SU-DHL-6 (cell line): Measurements from ENCODE around the gene FLOT2.

Experiments
- H2AFZ ChIP-seq: fragments of 200-600 bp; sonication (generic); 2 replicates; pipeline ENCODE4 v1.6.1; 2014; ENCODE audit warnings: low read depth, mild to moderate bottlenecking, moderate library complexity, mixed read lengths, antibody characterized with exemption, low read length; ENCODE audit not compliant: severe bottlenecking
- H3F3A ChIP-seq: fragments of 200-600 bp; shearing (Covaris generic); 2 replicates; pipeline ENCODE4 v1.6.0; 2016; ENCODE audit warnings: antibody characterized with exemption, mild to moderate bottlenecking; ENCODE audit not compliant: insufficient read depth
- H3K27ac ChIP-seq: fragments of 200-600 bp; sonication (generic); 2 replicates; pipeline ENCODE4 v1.5.1; 2016; ENCODE audit warnings: low read depth, mild to moderate bottlenecking, low read length, moderate library complexity, mixed read lengths
- H3K27me3 ChIP-seq: fragments of 200-600 bp; sonication (generic), shearing (Covaris generic); 2 replicates; pipeline ENCODE4 v1.6.0; 2014; ENCODE audit warnings: mild to moderate bottlenecking, low read length
- H3K36me3 ChIP-seq: fragments of 200-600 bp; sonication (generic); 2 replicates; pipeline ENCODE4 v1.6.1; 2014; ENCODE audit warnings: mild to moderate bottlenecking, low read length, mixed read lengths
- H3K4me2 ChIP-seq: fragments of 300-600, 200-600 bp; shearing (Covaris generic), sonication (generic); 2 replicates; pipeline ENCODE4 v1.6.0; 2014; ENCODE audit warnings: low read length, low read depth, mild to moderate bottlenecking; ENCODE audit not compliant: poor library complexity, severe bottlenecking
- H3K4me3 ChIP-seq: fragments of 200-600 bp; sonication (generic); 2 replicates; pipeline ENCODE4 v1.5.1; 2014; ENCODE audit warnings: antibody characterized with exemption, low read length, mild to moderate bottlenecking, mixed read lengths; ENCODE audit not compliant: insufficient read depth, poor library complexity, severe bottlenecking
- H3K79me2 ChIP-seq: fragments of 200-600 bp; sonication (generic); 2 replicates; pipeline ENCODE4 v1.6.1; 2014; ENCODE audit warnings: mild to moderate bottlenecking, low read length, moderate library complexity; ENCODE audit not compliant: insufficient read depth
- H3K9ac ChIP-seq: fragments of 200-600 bp; sonication (generic); 2 replicates; pipeline ENCODE4 v1.7.0; 2014; ENCODE audit warnings: mild to moderate bottlenecking, low read length
- H3K9me2 ChIP-seq: fragments of 200-600 bp; sonication (generic); replicated peaks from 2 replicates; pipeline ENCODE4 v1.6.1; 2014; ENCODE audit warnings: low read length; ENCODE audit not compliant: insufficient read depth
- H3K9me3 ChIP-seq: fragments of 200-600 bp; sonication (generic); 2 replicates; pipeline ENCODE4 v1.6.1; 2014; ENCODE audit warnings: low read length, mixed read lengths; ENCODE audit not compliant: insufficient read depth
- H4K20me1 ChIP-seq: fragments of 200-600 bp; sonication (generic); 2 replicates; pipeline ENCODE4 v1.6.1; 2014; ENCODE audit warnings: low read depth, mild to moderate bottlenecking, antibody characterized with exemption, low read length, moderate library complexity, mixed read lengths
- EZH2phosphoT487 ChIP-seq: fragments of 200-600 bp; sonication (generic), shearing (Covaris generic); conservative IDR thresholded peaks from 2 replicates; pipeline ENCODE4 v1.6.1; 2018; ENCODE audit warnings: mild to moderate bottlenecking, antibody characterized with exemption, low read length, moderate library complexity, mixed read lengths
- TF ChIP-seq, protein P1 (sequence below): fragments of 200-600 bp; sonication (generic); IDR thresholded peaks from one replicate; pipeline ENCODE4 v1.5.1; 2017; ENCODE audit warnings: antibody characterized with exemption, mild to moderate bottlenecking, low read length, moderate library complexity; ENCODE audit not compliant: insufficient read depth, poor library complexity, severe bottlenecking

FLOT2 gene

GRCh38 chr17:28875848-28876550 lies 21.5 kb downstream of the FLOT2 start:
- Histone ChIP-seq H3K27me3 (no peaks in the 10 kb centered on the region), H3K27ac (no peak overlapping the region), H2AFZ (no peak overlapping the region), H3K9ac (no peak overlapping the region), H3K36me3 (0 out of 2 replicates have a peak, but pooled peaks cover 4% of the 10 kb centered on the region), H3K9me3 (no peaks in the 10 kb centered on the region), H3K79me2 (no peaks in the 10 kb centered on the region), H3K9me2 (no peaks in the 10 kb centered on the region), H3K4me2 (no peak overlapping the region), H4K20me1 (no peaks in the 10 kb centered on the region), H3F3A (no peaks in the 10 kb centered on the region), H3K4me3 (no peak overlapping the region)
- TF ChIP-seq, protein P1, sequence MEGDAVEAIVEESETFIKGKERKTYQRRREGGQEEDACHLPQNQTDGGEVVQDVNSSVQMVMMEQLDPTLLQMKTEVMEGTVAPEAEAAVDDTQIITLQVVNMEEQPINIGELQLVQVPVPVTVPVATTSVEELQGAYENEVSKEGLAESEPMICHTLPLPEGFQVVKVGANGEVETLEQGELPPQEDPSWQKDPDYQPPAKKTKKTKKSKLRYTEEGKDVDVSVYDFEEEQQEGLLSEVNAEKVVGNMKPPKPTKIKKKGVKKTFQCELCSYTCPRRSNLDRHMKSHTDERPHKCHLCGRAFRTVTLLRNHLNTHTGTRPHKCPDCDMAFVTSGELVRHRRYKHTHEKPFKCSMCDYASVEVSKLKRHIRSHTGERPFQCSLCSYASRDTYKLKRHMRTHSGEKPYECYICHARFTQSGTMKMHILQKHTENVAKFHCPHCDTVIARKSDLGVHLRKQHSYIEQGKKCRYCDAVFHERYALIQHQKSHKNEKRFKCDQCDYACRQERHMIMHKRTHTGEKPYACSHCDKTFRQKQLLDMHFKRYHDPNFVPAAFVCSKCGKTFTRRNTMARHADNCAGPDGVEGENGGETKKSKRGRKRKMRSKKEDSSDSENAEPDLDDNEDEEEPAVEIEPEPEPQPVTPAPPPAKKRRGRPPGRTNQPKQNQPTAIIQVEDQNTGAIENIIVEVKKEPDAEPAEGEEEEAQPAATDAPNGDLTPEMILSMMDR, result no peak
- TF ChIP-seq EZH2phosphoT487, result no peak

DNA sequence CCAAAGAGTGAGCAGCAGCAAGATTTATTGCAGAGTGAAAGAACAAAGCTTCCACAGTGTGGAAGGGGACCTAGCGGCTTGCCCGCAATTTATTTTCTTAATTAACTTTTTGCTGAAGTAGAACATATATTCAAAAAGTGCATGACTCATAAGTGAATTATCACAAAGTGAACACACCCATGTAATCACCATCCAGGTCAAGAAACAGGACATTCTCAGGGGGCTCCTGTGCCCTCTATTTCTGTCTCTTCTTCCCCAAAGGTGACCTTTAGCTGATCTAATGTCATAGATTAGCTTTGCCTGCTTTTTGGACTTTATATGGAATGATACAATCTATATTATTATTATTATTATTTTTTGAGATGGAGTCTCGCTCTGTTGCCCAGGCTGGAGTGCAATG lies 22.8 kb downstream of the FLOT2 start:
- 0 out of 2 replicates have a peak, but pooled peaks cover 4% of the 10 kb centered on the region for H3K36me3 ChIP-seq
- no peak overlapping the region for H3K4me3 ChIP-seq
- no peaks in the 10 kb centered on the region for H3K79me2 ChIP-seq
- H3K9me3 ChIP-seq, result no peaks in the 10 kb centered on the region
- no peak overlapping the region for H3K27ac ChIP-seq
- H3K4me2 ChIP-seq, result no peak overlapping the region
- no peaks in the 10 kb centered on the region for H4K20me1 ChIP-seq
- H2AFZ ChIP-seq, result no peak overlapping the region
- no peaks in the 10 kb centered on the region for H3K9me2 ChIP-seq
- no peak overlapping the region for H3K9ac ChIP-seq
- H3K27me3 ChIP-seq, result no peaks in the 10 kb centered on the region
- H3F3A ChIP-seq, result no peaks in the 10 kb centered on the region
- TF ChIP-seq EZH2phosphoT487, result no peak
- TF ChIP-seq, protein P1, result no peak

GRCh38 chr17:28873839-28874238 lies 23.7 kb downstream of the FLOT2 start:
- Histone ChIP-seq H3K27me3 (no peaks in the 10 kb centered on the region), H3K27ac (no peak overlapping the region), H3K9me3 (no peaks in the 10 kb centered on the region), H3K9ac (no peak overlapping the region), H3K79me2 (no peaks in the 10 kb centered on the region), H3K9me2 (no peaks in the 10 kb centered on the region), H4K20me1 (no peaks in the 10 kb centered on the region), H3F3A (no peaks in the 10 kb centered on the region), H3K36me3 (0 out of 2 replicates have a peak, but pooled peaks cover 4% of the 10 kb centered on the region), H3K4me2 (no peak overlapping the region), H3K4me3 (no peak overlapping the region), H2AFZ (no peak overlapping the region)
- TF ChIP-seq, protein P1, result no peak
- no peak for TF ChIP-seq EZH2phosphoT487
